Endothelial cell of umbilical vein (primary cell): ENCODE results near the gene SLC29A3.

Experiments used
- CTCF ChIP-seq, 2 donors: IDR thresholded peaks; 1 replicate in 1 of 2; 2 replicates in 1 of 2; pipeline ENCODE4 v1.5.1; 2011; ENCODE audit warnings: low read length in 2 of 2, mild to moderate bottlenecking in 2 of 2, moderate library complexity in 2 of 2, control low read depth in 1 of 2, inconsistent platforms in 1 of 2, low read depth in 1 of 2; ENCODE audit not compliant: insufficient read depth in 1 of 2; ENCODE audit errors: extremely low read depth in 1 of 2
- EZH2 ChIP-seq: IDR thresholded peaks from 2 replicates; pipeline ENCODE4 v1.6.1; 2012; ENCODE audit warnings: borderline replicate concordance, low read depth, mild to moderate bottlenecking, moderate library complexity, low read length, inconsistent platforms; ENCODE audit not compliant: severe bottlenecking
- FOS ChIP-seq: IDR thresholded peaks from 2 replicates; pipeline ENCODE4 v1.6.1; 2011; ENCODE audit warnings: mild to moderate bottlenecking, low read length, moderate library complexity, borderline replicate concordance; ENCODE audit not compliant: insufficient read depth
- GATA2 ChIP-seq: IDR thresholded peaks from 2 replicates; pipeline ENCODE4 v1.7.0; 2011; ENCODE audit warnings: low read depth, mild to moderate bottlenecking, moderate library complexity, mixed read lengths, low read length; ENCODE audit not compliant: insufficient read length, insufficient read depth
- MAX ChIP-seq: IDR thresholded peaks from 2 replicates; pipeline ENCODE4 v1.6.1; 2011; ENCODE audit not compliant: insufficient read depth, insufficient read length
- POLR2A ChIP-seq: IDR thresholded peaks from 2 replicates; pipeline ENCODE4 v1.6.1; 2012; ENCODE audit warnings: low read depth, mild to moderate bottlenecking, control low read depth, low read length
- POLR2AphosphoS5 ChIP-seq: IDR thresholded peaks from 2 replicates; pipeline ENCODE4 v1.6.1; 2012; ENCODE audit warnings: low read depth, mild to moderate bottlenecking, control low read depth, low read length, moderate library complexity; ENCODE audit not compliant: insufficient read depth

GRCh38 chr10:71289421-71290130 lies 29.5 kb upstream of the SLC29A3 start:
- TF ChIP-seq POLR2AphosphoS5 (no peak), CTCF (IDR thresholded peaks at IDR 0.05; ENCODE audit: extremely low read depth in 1 of 2, insufficient read depth in 1 of 2, low read depth in 1 of 2, low read length in 2 of 2) (no peak), EZH2 (no peak), GATA2 (no peak), POLR2A (no peak), MAX (no peak), FOS (no peak)
